ENCODE results near the gene ZNF689.

The ZNF689 gene

GRCh38 chr16:30582611-30583340 lies 27.4 kb downstream of the ZNF689 start:
- no peak for DNase-seq (ENCODE audit: low read depth)
- H3K4me3 ChIP-seq (ENCODE audit: control insufficient read depth, low read depth, low read length): no peak overlapping the region
- no peak for TF ChIP-seq CTCF (IDR thresholded peaks at IDR 0.05; ENCODE audit: control insufficient read depth, insufficient read depth, low read depth, low read length, missing control alignments)

- no peak overlapping the region for H3K4me3 ChIP-seq (ENCODE audit: control insufficient read depth, low read depth, low read length)
- DNase-seq (ENCODE audit: low read depth): no peak
- no peak for TF ChIP-seq CTCF (IDR thresholded peaks at IDR 0.05; ENCODE audit: control insufficient read depth, insufficient read depth, low read depth, low read length, missing control alignments)
Measured at GRCh38 chr16:30581457-30581856, 28.7 kb downstream of the ZNF689 start.

GRCh38 chr16:30574678-30575077 lies 35.5 kb downstream of the ZNF689 start:
- DNase-seq (ENCODE audit: low read depth): no peak
- H3K4me3 ChIP-seq (ENCODE audit: control insufficient read depth, low read depth, low read length): no peak overlapping the region
- no peak for TF ChIP-seq CTCF (IDR thresholded peaks at IDR 0.05; ENCODE audit: control insufficient read depth, insufficient read depth, low read depth, low read length, missing control alignments)

- peak within 1 kb of the TSS; percentile 67 for H3K4me3 ChIP-seq (ENCODE audit: control insufficient read depth, low read depth, low read length)
- TF ChIP-seq CTCF (IDR thresholded peaks at IDR 0.05; ENCODE audit: control insufficient read depth, insufficient read depth, low read depth, low read length, missing control alignments): no peak
- DNase-seq (ENCODE audit: low read depth): peak; percentile 93
Measured at GRCh38 chr16:30571445-30572322, 38.5 kb downstream of the ZNF689 start, which contains the start of gene ZNF688. Gene ZNF688, minus strand, starts transcription at chr16:30571714. Its CDS starts 85 bp downstream, at chr16:30571629.

GRCh38 chr16:30570636-30571444 lies 39.3 kb downstream of the ZNF689 start:
- no peak for TF ChIP-seq CTCF (IDR thresholded peaks at IDR 0.05; ENCODE audit: control insufficient read depth, insufficient read depth, low read depth, low read length, missing control alignments)
- peak overlapping the region; percentile 67 for H3K4me3 ChIP-seq (ENCODE audit: control insufficient read depth, low read depth, low read length)
- DNase-seq (ENCODE audit: low read depth): no peak

Measured in AG09309 (cell line).